SH-SY5Y (cell line): ENCODE data around the gene IGLL5.

ENCODE experiments used
- GATA2 ChIP-seq: IDR thresholded peaks from 2 replicates; pipeline ENCODE4 v1.6.1; 2011; ENCODE audit warnings: mild to moderate bottlenecking, low read depth, low read length
- GATA3 ChIP-seq: IDR thresholded peaks from 2 replicates; pipeline ENCODE4 v1.6.1; 2011; ENCODE audit warnings: low read depth, mild to moderate bottlenecking, low read length, moderate library complexity

DNA sequence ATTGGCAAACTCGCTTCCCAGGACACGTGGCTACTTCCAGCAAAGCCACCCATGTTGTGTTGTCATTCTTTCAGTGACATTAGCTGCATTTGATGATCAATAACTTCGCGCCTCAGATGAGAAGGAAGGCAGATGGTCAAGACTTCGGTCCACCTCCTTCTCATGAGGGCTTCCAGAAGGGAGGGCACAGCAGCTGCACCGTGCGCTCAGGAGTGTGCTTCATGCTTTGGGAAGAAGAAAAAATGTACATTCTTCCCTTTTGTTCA lies 25.3 kb downstream of the IGLL5 start:
- TF ChIP-seq GATA2 (no peak), GATA3 (no peak)
